HG03135 (cell line): ENCODE results near the gene MYADM.
A peak's percentile ranks its signal among the peaks of the same experiment; 100 is the strongest.
"Not testable (repeated sequence)": the region's sequence is repeated elsewhere in the genome, so short reads cannot be mapped to it uniquely, and the experiment has no call there.

Source experiments
- ATAC-seq: cut with Tn5 transposase; IDR thresholded peaks from one replicate; pipeline ENCODE4 v1.9.1; 2021; ENCODE audit warnings: mild to moderate bottlenecking, moderate library complexity; ENCODE audit not compliant: unreplicated experiment

MYADM gene

GRCh38 chr19:53868091-53868891 is 608 bp downstream of the MYADM start:
- ATAC-seq, result peak; percentile 0

- ATAC-seq, result peak; percentile 40
Measured at GRCh38 chr19:53868892-53869804, 1.5 kb downstream of the MYADM start.

- not testable (repeated sequence) for ATAC-seq
Measured at GRCh38 chr19:53869805-53870484, 2.3 kb downstream of the MYADM start.

- no peak for ATAC-seq
Measured at GRCh38 chr19:53870485-53870844, 2.8 kb downstream of the MYADM start.

GRCh38 chr19:53871454-53871853 is 3.8 kb downstream of the MYADM start:
- no peak for ATAC-seq

- no peak for ATAC-seq
Measured at GRCh38 chr19:53872762-53873161, 5.1 kb downstream of the MYADM start.

- no peak for ATAC-seq
Measured at GRCh38 chr19:53873773-53874605, 6.3 kb downstream of the MYADM start.

- no peak for ATAC-seq
Measured at GRCh38 chr19:53874606-53874990, 6.9 kb downstream of the MYADM start.

GRCh38 chr19:53875602-53876325 is 8.1 kb downstream of the MYADM start:
- ATAC-seq, result no peak

- no peak for ATAC-seq
Measured at GRCh38 chr19:53876651-53877224, 9.1 kb downstream of the MYADM start.

GRCh38 chr19:53877361-53877766 is 9.7 kb downstream of the MYADM start:
- no peak for ATAC-seq

GRCh38 chr19:53878776-53879139 is 11.1 kb downstream of the MYADM start:
- no peak for ATAC-seq

GRCh38 chr19:53879140-53880081 is 11.7 kb downstream of the MYADM start:
- peak; percentile 88 for ATAC-seq

- ATAC-seq, result no peak
Measured at GRCh38 chr19:53880711-53881481, 13.2 kb downstream of the MYADM start.

GRCh38 chr19:53881482-53882390 is 14.1 kb downstream of the MYADM start, which contains the start of gene PRKCG:
Gene PRKCG (plus strand): TSS chr19:53882197. CDS start chr19:53882495, 298 bp downstream.
- no peak for ATAC-seq

- no peak for ATAC-seq
Measured at GRCh38 chr19:53882391-53883050, 14.8 kb downstream of the MYADM start.
